NCI-H1436 treated with DMSO at 0.1 percent for 48 hours (cell line): ENCODE measurements around the gene TTC27.

ENCODE experiments used
- DNase-seq: peaks from one replicate; lab custom pipeline; 2025; lab: John Stamatoyannopoulos, UW

The TTC27 gene

GRCh38 chr2:32671885-32672533 lies 44.2 kb downstream of the TTC27 start:
- DNase-seq, result no peak

GRCh38 chr2:32678825-32679224 lies 51.0 kb downstream of the TTC27 start:
- no peak for DNase-seq

GRCh38 chr2:32680942-32681341 lies 53.1 kb downstream of the TTC27 start:
- no peak for DNase-seq

GRCh38 chr2:32683520-32684086 lies 55.8 kb downstream of the TTC27 start:
- DNase-seq, result no peak

- no peak for DNase-seq
These were observed 60.7 kb downstream of the TTC27 start for GRCh38 chr2:32688541-32688940.

- no peak for DNase-seq
These were observed 63.8 kb downstream of the TTC27 start for GRCh38 chr2:32691678-32692077.

- DNase-seq, result no peak
These were observed 68.6 kb downstream of the TTC27 start for GRCh38 chr2:32696439-32696838.

- DNase-seq, result no peak
These were observed 69.3 kb downstream of the TTC27 start for GRCh38 chr2:32697156-32697555.

GRCh38 chr2:32699151-32699550 lies 71.3 kb downstream of the TTC27 start:
- DNase-seq, result no peak

GRCh38 chr2:32701806-32702205 lies 74.0 kb downstream of the TTC27 start:
- no peak for DNase-seq

GRCh38 chr2:32702303-32703064 lies 74.6 kb downstream of the TTC27 start:
- DNase-seq, result no peak

GRCh38 chr2:32706815-32707579 lies 79.1 kb downstream of the TTC27 start:
- no peak for DNase-seq

GRCh38 chr2:32711219-32711618 lies 83.4 kb downstream of the TTC27 start:
- DNase-seq, result no peak

GRCh38 chr2:32711908-32712501 lies 84.2 kb downstream of the TTC27 start:
- no peak for DNase-seq

GRCh38 chr2:32712870-32713269 lies 85.0 kb downstream of the TTC27 start:
- no peak for DNase-seq

GRCh38 chr2:32714521-32714920 lies 86.7 kb downstream of the TTC27 start:
- no peak for DNase-seq

GRCh38 chr2:32715391-32715841 lies 87.6 kb downstream of the TTC27 start:
- no peak for DNase-seq

- DNase-seq, result no peak
These were observed 88.1 kb downstream of the TTC27 start for GRCh38 chr2:32715981-32716380.

- DNase-seq, result no peak
These were observed 88.7 kb downstream of the TTC27 start for GRCh38 chr2:32716598-32716997.

GRCh38 chr2:32718752-32719151 lies 90.9 kb downstream of the TTC27 start:
- no peak for DNase-seq

- no peak for DNase-seq
These were observed 91.6 kb downstream of the TTC27 start for GRCh38 chr2:32719430-32719829.
